Panc1 (cell line): ENCODE data around the gene PDZRN4. TPM values are rescaled to one million over a fixed set of nuclear protein-coding genes. Genes with fewer than 3 reads are reported as not detected.

ENCODE experiments used
- ATAC-seq: fragments of 200-7000 bp; cut with Tn5 transposase; 2 replicates; pipeline ENCODE4 v1.9.1; 2020; ENCODE audit warnings: mild to moderate bottlenecking, moderate library complexity
- BruUV-seq: library from RNA; stranded (reverse); fragments of 400-500 nt; replicated peaks from 2 replicates; lab custom pipeline; 2021; lab: Mats Ljungman, UMichigan
- CTCF ChIA-PET: fragments of 300-600 bp; sonication (Branson Sonifier 250); formaldehyde crosslinking; loops from one replicate; lab custom pipeline; 2022; ENCODE audit warnings: antibody characterized with exemption; lab: Charles Lee
- POLR2A ChIA-PET: fragments of 300-600 bp; sonication (Branson Sonifier 250); formaldehyde crosslinking; loops from one replicate; lab custom pipeline; 2022; ENCODE audit warnings: antibody characterized with exemption; lab: Charles Lee
- DNase-seq: peaks from one replicate; pipeline ENCODE4 v3.0.0-alpha.2; 2010; ENCODE audit warnings: low read depth, low spot score
- H3K27ac ChIP-seq: 2 replicates; pipeline ENCODE4 v1.5.1; 2011; ENCODE audit warnings: mild to moderate bottlenecking, low read length, inconsistent platforms
- H3K27me3 ChIP-seq: fragments of 200-500 bp; sonication (Bioruptor generic); 2 replicates; pipeline ENCODE4 v1.6.0; 2014; ENCODE audit warnings: low read length, inconsistent platforms; ENCODE audit not compliant: control insufficient read depth, insufficient read depth
- H3K36me3 ChIP-seq: fragments of 200-500 bp; sonication (Bioruptor generic); 2 replicates; pipeline ENCODE4 v1.5.1; 2014; ENCODE audit warnings: inconsistent platforms, mild to moderate bottlenecking, low read length, moderate library complexity; ENCODE audit not compliant: control insufficient read depth, insufficient read depth
- H3K4me1 ChIP-seq: 2 replicates; pipeline ENCODE4 v1.5.1; 2011; ENCODE audit warnings: inconsistent platforms, mild to moderate bottlenecking, low read length, moderate library complexity; ENCODE audit not compliant: control insufficient read depth, insufficient read depth
- H3K4me3 ChIP-seq, 2 experiments: 2 replicates each; pipeline ENCODE4 v1.5.1; 2011 to 2012; ENCODE audit warnings: low read depth in 2 of 2, low read length in 2 of 2, mild to moderate bottlenecking in 2 of 2, inconsistent platforms in 1 of 2, moderate library complexity in 1 of 2
- H3K9me3 ChIP-seq: fragments of 200-500 bp; sonication (Bioruptor generic); 2 replicates; pipeline ENCODE4 v1.5.1; 2014; ENCODE audit warnings: low read depth, mild to moderate bottlenecking, inconsistent platforms, low read length, moderate library complexity; ENCODE audit not compliant: control insufficient read depth, insufficient read depth
- POLR2AphosphoS5 ChIP-seq: IDR thresholded peaks from 2 replicates; pipeline ENCODE4 v1.6.1; 2012; ENCODE audit warnings: mild to moderate bottlenecking, low read depth, low read length, moderate library complexity
- SIN3A ChIP-seq: IDR thresholded peaks from 2 replicates; pipeline ENCODE4 v1.6.1; 2012; ENCODE audit warnings: low read depth, mild to moderate bottlenecking, low read length, moderate library complexity, borderline replicate concordance; ENCODE audit not compliant: insufficient read depth
- TCF7L2 ChIP-seq: IDR thresholded peaks from 2 replicates; pipeline ENCODE4 v1.6.1; 2011; ENCODE audit warnings: mild to moderate bottlenecking, low read depth, low read length, inconsistent platforms
- in situ Hi-C: cut with HindIII; loops from 2 replicates; pipeline ENCODE4 v1.10.0; 2016; ENCODE audit warnings: low sequenced_read_pairs, low pct_unique_long_range_greater_than_20kb
- intact Hi-C: fragments of 100-400 bp; cut with micrococcal nuclease; formaldehyde crosslinking; loops from one replicate; pipeline ENCODE4 v1.10.0; 2022; ENCODE audit not compliant: unreplicated experiment
- total RNA-seq: library from RNA; stranded (reverse); gene quantifications from one replicate; pipeline ENCODE4 v1.2.1, GENCODE V29; 2021; ENCODE audit not compliant: unreplicated experiment
- TF ChIP-seq, protein P1 (sequence below), 2 experiments: IDR thresholded peaks; 2 replicates each; pipeline ENCODE4 v1.6.1; 2011 to 2012; ENCODE audit warnings: low read depth in 2 of 2, control low read depth in 1 of 2, low read length in 1 of 2, mild to moderate bottlenecking in 1 of 2, moderate library complexity in 1 of 2; ENCODE audit not compliant: insufficient read depth in 1 of 2
- TF ChIP-seq, protein P2 (sequence below): fragments of 450-650 bp; IDR thresholded peaks from 2 replicates; pipeline ENCODE4 v1.5.1; 2017; ENCODE audit warnings: mild to moderate bottlenecking

Gene PDZRN4
- total RNA-seq, 1 experiment from 2014 or later, result not detected

DNA sequence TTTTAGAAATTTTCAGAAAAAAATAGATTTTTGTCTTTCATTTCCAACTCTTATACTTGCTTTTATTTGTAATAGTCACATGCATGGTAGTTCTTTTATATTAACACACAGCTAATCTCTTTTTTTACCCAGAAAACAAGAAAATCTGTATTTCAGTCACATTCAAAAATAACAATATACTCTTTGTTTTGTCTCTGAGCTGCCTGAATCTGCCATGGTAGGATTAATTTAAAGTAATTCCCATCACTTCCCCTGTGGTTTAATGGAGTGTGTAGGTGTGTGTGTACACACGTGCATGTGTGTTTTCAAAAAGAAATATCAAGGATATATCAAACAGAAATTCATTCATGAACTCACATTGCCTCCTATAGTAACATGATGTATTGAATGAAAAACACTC, 42.6 kb downstream of the PDZRN4 start:
- POLR2A ChIA-PET, result no interaction called here
- Histone ChIP-seq H3K9me3 (no peaks in the 10 kb centered on the region), H3K27ac (no peak overlapping the region), H3K27me3 (no peaks in the 10 kb centered on the region), H3K36me3 (no peaks in the 10 kb centered on the region), H3K4me1 (no peaks in the 10 kb centered on the region), H3K4me3 (no peak overlapping the region)
- TF ChIP-seq POLR2AphosphoS5 (no peak), TCF7L2 (no peak), SIN3A (no peak)
- TF ChIP-seq, protein P1, sequence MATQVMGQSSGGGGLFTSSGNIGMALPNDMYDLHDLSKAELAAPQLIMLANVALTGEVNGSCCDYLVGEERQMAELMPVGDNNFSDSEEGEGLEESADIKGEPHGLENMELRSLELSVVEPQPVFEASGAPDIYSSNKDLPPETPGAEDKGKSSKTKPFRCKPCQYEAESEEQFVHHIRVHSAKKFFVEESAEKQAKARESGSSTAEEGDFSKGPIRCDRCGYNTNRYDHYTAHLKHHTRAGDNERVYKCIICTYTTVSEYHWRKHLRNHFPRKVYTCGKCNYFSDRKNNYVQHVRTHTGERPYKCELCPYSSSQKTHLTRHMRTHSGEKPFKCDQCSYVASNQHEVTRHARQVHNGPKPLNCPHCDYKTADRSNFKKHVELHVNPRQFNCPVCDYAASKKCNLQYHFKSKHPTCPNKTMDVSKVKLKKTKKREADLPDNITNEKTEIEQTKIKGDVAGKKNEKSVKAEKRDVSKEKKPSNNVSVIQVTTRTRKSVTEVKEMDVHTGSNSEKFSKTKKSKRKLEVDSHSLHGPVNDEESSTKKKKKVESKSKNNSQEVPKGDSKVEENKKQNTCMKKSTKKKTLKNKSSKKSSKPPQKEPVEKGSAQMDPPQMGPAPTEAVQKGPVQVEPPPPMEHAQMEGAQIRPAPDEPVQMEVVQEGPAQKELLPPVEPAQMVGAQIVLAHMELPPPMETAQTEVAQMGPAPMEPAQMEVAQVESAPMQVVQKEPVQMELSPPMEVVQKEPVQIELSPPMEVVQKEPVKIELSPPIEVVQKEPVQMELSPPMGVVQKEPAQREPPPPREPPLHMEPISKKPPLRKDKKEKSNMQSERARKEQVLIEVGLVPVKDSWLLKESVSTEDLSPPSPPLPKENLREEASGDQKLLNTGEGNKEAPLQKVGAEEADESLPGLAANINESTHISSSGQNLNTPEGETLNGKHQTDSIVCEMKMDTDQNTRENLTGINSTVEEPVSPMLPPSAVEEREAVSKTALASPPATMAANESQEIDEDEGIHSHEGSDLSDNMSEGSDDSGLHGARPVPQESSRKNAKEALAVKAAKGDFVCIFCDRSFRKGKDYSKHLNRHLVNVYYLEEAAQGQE (IDR thresholded peaks at IDR 0.05; ENCODE audit: insufficient read depth in 1 of 2, low read depth in 2 of 2, low read length in 1 of 2), result no peak
- TF ChIP-seq, protein P2, sequence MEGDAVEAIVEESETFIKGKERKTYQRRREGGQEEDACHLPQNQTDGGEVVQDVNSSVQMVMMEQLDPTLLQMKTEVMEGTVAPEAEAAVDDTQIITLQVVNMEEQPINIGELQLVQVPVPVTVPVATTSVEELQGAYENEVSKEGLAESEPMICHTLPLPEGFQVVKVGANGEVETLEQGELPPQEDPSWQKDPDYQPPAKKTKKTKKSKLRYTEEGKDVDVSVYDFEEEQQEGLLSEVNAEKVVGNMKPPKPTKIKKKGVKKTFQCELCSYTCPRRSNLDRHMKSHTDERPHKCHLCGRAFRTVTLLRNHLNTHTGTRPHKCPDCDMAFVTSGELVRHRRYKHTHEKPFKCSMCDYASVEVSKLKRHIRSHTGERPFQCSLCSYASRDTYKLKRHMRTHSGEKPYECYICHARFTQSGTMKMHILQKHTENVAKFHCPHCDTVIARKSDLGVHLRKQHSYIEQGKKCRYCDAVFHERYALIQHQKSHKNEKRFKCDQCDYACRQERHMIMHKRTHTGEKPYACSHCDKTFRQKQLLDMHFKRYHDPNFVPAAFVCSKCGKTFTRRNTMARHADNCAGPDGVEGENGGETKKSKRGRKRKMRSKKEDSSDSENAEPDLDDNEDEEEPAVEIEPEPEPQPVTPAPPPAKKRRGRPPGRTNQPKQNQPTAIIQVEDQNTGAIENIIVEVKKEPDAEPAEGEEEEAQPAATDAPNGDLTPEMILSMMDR, result no peak
- CTCF ChIA-PET, result no interaction called here
- DNase-seq (no peak), ATAC-seq (no peak)
- in situ Hi-C loops, result no loop called here
- BruUV-seq, result no TSS peak
- intact Hi-C loops, result no loop called here

DNA sequence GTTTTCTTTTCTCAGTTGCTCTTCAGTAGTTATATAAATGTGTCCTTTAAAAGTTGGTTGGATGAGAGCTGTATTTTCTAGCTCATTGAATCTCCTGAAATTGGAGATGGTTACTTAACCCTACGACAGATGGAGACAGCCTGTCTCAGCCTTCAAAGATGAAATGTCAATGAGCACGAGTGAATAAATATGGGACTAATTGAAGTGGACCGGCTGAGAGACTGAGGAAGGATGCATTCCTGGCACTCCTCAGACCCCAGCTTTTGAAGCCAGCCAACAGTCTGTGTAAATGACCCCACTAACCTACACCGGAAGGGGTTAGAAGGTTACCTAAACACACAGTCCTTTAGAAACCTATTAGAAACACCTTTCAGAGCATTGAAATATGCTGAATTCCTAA, 46.6 kb downstream of the PDZRN4 start:
- TF ChIP-seq, protein P1 (IDR thresholded peaks at IDR 0.05; ENCODE audit: insufficient read depth in 1 of 2, low read depth in 2 of 2, low read length in 1 of 2), result no peak
- TF ChIP-seq POLR2AphosphoS5, result no peak
- no peak for TF ChIP-seq SIN3A
- TF ChIP-seq, protein P2, result no peak
- TF ChIP-seq TCF7L2, result no peak
- intact Hi-C loops (no loop called here), in situ Hi-C loops (no loop called here)
- H3K27me3 ChIP-seq, result no peaks in the 10 kb centered on the region
- H3K27ac ChIP-seq, result no peak overlapping the region
- DNase-seq, result no peak
- H3K36me3 ChIP-seq, result no peaks in the 10 kb centered on the region
- BruUV-seq, result no TSS peak
- POLR2A ChIA-PET, result no interaction called here
- CTCF ChIA-PET, result no interaction called here
- no peaks in the 10 kb centered on the region for H3K9me3 ChIP-seq
- ATAC-seq, result no peak
- H3K4me1 ChIP-seq, result no peaks in the 10 kb centered on the region
- no peak overlapping the region for H3K4me3 ChIP-seq
